GM12878 (cell line): ENCODE data around the gene FSTL1. TPM values are rescaled to one million over a fixed set of nuclear protein-coding genes. Genes with fewer than 3 reads are reported as not detected.

Experiments
- ATAC-seq: fragments of 200-7000 bp; cut with Tn5 transposase; 3 replicates; pipeline ENCODE4 v1.9.1; 2020; ENCODE audit warnings: mild to moderate bottlenecking, moderate library complexity
- BruUV-seq: library from RNA; stranded (reverse); fragments of 400-500 nt; replicated peaks from 2 replicates; lab custom pipeline; 2021; lab: Mats Ljungman, UMichigan
- CTCF ChIA-PET: fragments of 300-600 bp; sonication (Branson Sonifier 250); formaldehyde crosslinking; extraction: SDS; loops from one replicate; lab custom pipeline; 2021; ENCODE audit warnings: inconsistent platforms; lab: Yijun Ruan, JAX
- POLR2A ChIA-PET: fragments of 350-600 bp; formaldehyde crosslinking; extraction: SDS; loops from one replicate; lab custom pipeline; 2021; ENCODE audit warnings: inconsistent platforms; lab: Charles Lee
- RAD21 ChIA-PET: fragments of 300-600 bp; sonication (Branson Sonifier 250); formaldehyde crosslinking; loops from one replicate; lab custom pipeline; 2023; ENCODE audit warnings: antibody characterized with exemption; ENCODE audit not compliant: unreplicated experiment; lab: Charles Lee
- SMC1A ChIA-PET: fragments of 300-600 bp; sonication (Branson Sonifier 250); formaldehyde crosslinking; loops from one replicate; lab custom pipeline; 2023; ENCODE audit not compliant: unreplicated experiment, uncharacterized antibody; lab: Charles Lee
- DNase-seq: peaks from one replicate; pipeline ENCODE4 v3.0.0-alpha.2; 2011; ENCODE audit warnings: low read depth, low spot score
- FAIRE-seq: peaks from 3 replicates; lab custom pipeline; 2011; peaks lifted over from hg19 to GRCh38; lab: Jason Lieb, UNC
- H2AFZ ChIP-seq: 2 replicates; pipeline ENCODE4 v1.6.0; 2011; ENCODE audit warnings: low read depth, low read length, control low read depth; ENCODE audit not compliant: control insufficient read depth
- H3K27ac ChIP-seq: 2 replicates; pipeline ENCODE4 v1.5.1; 2011; ENCODE audit warnings: control low read depth; ENCODE audit not compliant: control insufficient read depth, insufficient read depth
- H3K27me3 ChIP-seq, 2 experiments: replicated peaks in 1 of 2; 2 replicates each; pipeline versions ENCODE4 v1.6.0 to v1.6.1; 2011; ENCODE audit warnings: low read length in 1 of 2; ENCODE audit not compliant: control insufficient read depth in 2 of 2, insufficient read depth in 2 of 2
- H3K36me3 ChIP-seq, 2 experiments: 2 replicates each; pipeline ENCODE4 v1.5.1; 2011; ENCODE audit warnings: low read length in 1 of 2; ENCODE audit not compliant: control insufficient read depth in 2 of 2, insufficient read depth in 2 of 2
- H3K4me1 ChIP-seq: 2 replicates; pipeline ENCODE4 v1.6.1; 2011; ENCODE audit warnings: mild to moderate bottlenecking, low read length, moderate library complexity, mixed read lengths; ENCODE audit not compliant: control insufficient read depth, insufficient read depth
- H3K4me2 ChIP-seq: 2 replicates; pipeline ENCODE4 v1.6.0; 2011; ENCODE audit warnings: control low read depth; ENCODE audit not compliant: control insufficient read depth, insufficient read depth
- H3K4me3 ChIP-seq: fragments of 200-600 bp; sonication (generic); 2 replicates; pipeline ENCODE4 v1.5.1; 2016
- H3K79me2 ChIP-seq: 2 replicates; pipeline ENCODE4 v1.6.0; 2011; ENCODE audit warnings: low read length; ENCODE audit not compliant: control insufficient read depth, insufficient read depth
- H3K9ac ChIP-seq: 2 replicates; pipeline ENCODE4 v1.8.0; 2011; ENCODE audit warnings: low read length, control low read depth, mixed read lengths; ENCODE audit not compliant: control insufficient read depth, insufficient read depth
- H3K9me3 ChIP-seq: replicated peaks from 3 replicates; pipeline ENCODE4 v1.5.1; 2011; ENCODE audit warnings: mild to moderate bottlenecking, low read length; ENCODE audit not compliant: control insufficient read depth, insufficient read depth
- H4K20me1 ChIP-seq: 2 replicates; pipeline ENCODE4 v1.6.0; 2011; ENCODE audit not compliant: control insufficient read depth, insufficient read depth
- ATF3 ChIP-seq: IDR thresholded peaks from 2 replicates; pipeline ENCODE4 v1.6.1; 2011; ENCODE audit warnings: low read depth, mild to moderate bottlenecking, low read length, moderate library complexity, borderline replicate concordance; ENCODE audit errors: extremely low read depth
- ATF7 ChIP-seq: fragments of 450-650 bp; IDR thresholded peaks from 2 replicates; pipeline ENCODE4 v1.6.1; 2016; ENCODE audit warnings: low read depth, mild to moderate bottlenecking
- CBFB ChIP-seq: IDR thresholded peaks from 2 replicates; pipeline ENCODE4 v1.6.1; 2016; ENCODE audit warnings: antibody characterized with exemption, low read depth
- ESRRA ChIP-seq: IDR thresholded peaks from 2 replicates; pipeline ENCODE4 v1.6.1; 2012; ENCODE audit warnings: mild to moderate bottlenecking, low read length, improper control_type of control experiment
- MYB ChIP-seq: fragments of 150-350 bp; IDR thresholded peaks from 2 replicates; pipeline ENCODE4 v1.6.1; 2014; ENCODE audit warnings: mild to moderate bottlenecking, low read depth, low read length, borderline replicate concordance
- NFIC ChIP-seq: IDR thresholded peaks from 2 replicates; pipeline ENCODE4 v1.6.1; 2012; ENCODE audit warnings: low read depth, mild to moderate bottlenecking, inconsistent platforms, low read length, moderate library complexity
- RAD21 ChIP-seq: IDR thresholded peaks from 2 replicates; pipeline ENCODE4 v1.6.1; 2011; ENCODE audit warnings: mild to moderate bottlenecking, low read depth, low read length, moderate library complexity; ENCODE audit not compliant: insufficient read depth
- SUZ12 ChIP-seq: fragments of 200-600 bp; sonication (generic); IDR thresholded peaks from one replicate; pipeline ENCODE4 v1.6.1; 2018; ENCODE audit warnings: antibody characterized with exemption, mild to moderate bottlenecking; ENCODE audit not compliant: unreplicated experiment
- ZSCAN29 ChIP-seq: fragments of 450-650 bp; IDR thresholded peaks from 2 replicates; pipeline ENCODE4 v1.6.1; 2017; ENCODE audit warnings: mild to moderate bottlenecking, moderate library complexity
- WGBS: methylation state at CpG from one replicate; pipeline ENCODE4 v1.1.6; 2016; ENCODE audit warnings: low lambda C conversion rate; ENCODE audit not compliant: insufficient replicate concordance, insufficient coverage; ENCODE audit errors: missing lambda C conversion rate; 5-methylcytosine and 5-hydroxymethylcytosine counted together
- in situ Hi-C: fragments of 300-500 bp; cut with MboI; formaldehyde crosslinking; loops from 9 replicates; pipeline ENCODE4 v1.14.3; 2018; ENCODE audit warnings: mixed read lengths
- intact Hi-C: fragments of 100-400 bp; cut with micrococcal nuclease; formaldehyde crosslinking; loops from one replicate; pipeline ENCODE4 v1.14.2; 2022; ENCODE audit not compliant: unreplicated experiment
- polyA plus RNA-seq, 11 experiments: library from polyadenylated mRNA; depleted of rRNA in 4 of 11; unstranded in 6 of 11; stranded (reverse) in 5 of 11; fragments of >200 nt; fragmentation: Nextera tagmentation in 4 of 11; fragmentation: Illumina TruSeq in 1 of 11; extraction: Ambion mirVana in 4 of 11; extraction: Trizol in 1 of 11; gene quantifications; 1 replicate in 1 of 11; 2 replicates in 10 of 11; pipeline versions ENCODE4 v1.2.1 to v1.2.3, GENCODE V29; 2011 to 2016; ENCODE audit warnings: inconsistent platforms in 2 of 11, missing spikeins in 2 of 11, low read depth in 1 of 11
- total RNA-seq, 4 experiments: library from RNA; depleted of rRNA in 3 of 4; stranded (reverse); fragments of >200 nt in 3 of 4; fragmentation: Illumina TruSeq in 1 of 4; extraction: Trizol in 1 of 4; gene quantifications; 2 replicates each; pipeline versions ENCODE4 v1.2.1 to v1.2.3, GENCODE V29; 2013 to 2021
- TF ChIP-seq, protein P1 (sequence below): fragments of 450-650 bp; IDR thresholded peaks from 2 replicates; pipeline ENCODE4 v1.6.1; 2016; ENCODE audit warnings: mild to moderate bottlenecking, moderate library complexity, borderline replicate concordance

The FSTL1 gene
- total and polyA plus RNA-seq, 10 of the 15 experiments (the other 5 are each of a cell fraction or from before 2014, with no cell fraction given) = 0.06 to 1.7 (median 0.32) TPM; not detected in 4

GRCh38 chr3:120352017-120352416 is 98.8 kb downstream of the FSTL1 start (continued):
- TF ChIP-seq, protein P1, sequence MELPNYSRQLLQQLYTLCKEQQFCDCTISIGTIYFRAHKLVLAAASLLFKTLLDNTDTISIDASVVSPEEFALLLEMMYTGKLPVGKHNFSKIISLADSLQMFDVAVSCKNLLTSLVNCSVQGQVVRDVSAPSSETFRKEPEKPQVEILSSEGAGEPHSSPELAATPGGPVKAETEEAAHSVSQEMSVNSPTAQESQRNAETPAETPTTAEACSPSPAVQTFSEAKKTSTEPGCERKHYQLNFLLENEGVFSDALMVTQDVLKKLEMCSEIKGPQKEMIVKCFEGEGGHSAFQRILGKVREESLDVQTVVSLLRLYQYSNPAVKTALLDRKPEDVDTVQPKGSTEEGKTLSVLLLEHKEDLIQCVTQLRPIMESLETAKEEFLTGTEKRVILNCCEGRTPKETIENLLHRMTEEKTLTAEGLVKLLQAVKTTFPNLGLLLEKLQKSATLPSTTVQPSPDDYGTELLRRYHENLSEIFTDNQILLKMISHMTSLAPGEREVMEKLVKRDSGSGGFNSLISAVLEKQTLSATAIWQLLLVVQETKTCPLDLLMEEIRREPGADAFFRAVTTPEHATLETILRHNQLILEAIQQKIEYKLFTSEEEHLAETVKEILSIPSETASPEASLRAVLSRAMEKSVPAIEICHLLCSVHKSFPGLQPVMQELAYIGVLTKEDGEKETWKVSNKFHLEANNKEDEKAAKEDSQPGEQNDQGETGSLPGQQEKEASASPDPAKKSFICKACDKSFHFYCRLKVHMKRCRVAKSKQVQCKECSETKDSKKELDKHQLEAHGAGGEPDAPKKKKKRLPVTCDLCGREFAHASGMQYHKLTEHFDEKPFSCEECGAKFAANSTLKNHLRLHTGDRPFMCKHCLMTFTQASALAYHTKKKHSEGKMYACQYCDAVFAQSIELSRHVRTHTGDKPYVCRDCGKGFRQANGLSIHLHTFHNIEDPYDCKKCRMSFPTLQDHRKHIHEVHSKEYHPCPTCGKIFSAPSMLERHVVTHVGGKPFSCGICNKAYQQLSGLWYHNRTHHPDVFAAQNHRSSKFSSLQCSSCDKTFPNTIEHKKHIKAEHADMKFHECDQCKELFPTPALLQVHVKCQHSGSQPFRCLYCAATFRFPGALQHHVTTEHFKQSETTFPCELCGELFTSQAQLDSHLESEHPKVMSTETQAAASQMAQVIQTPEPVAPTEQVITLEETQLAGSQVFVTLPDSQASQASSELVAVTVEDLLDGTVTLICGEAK = no peak
- TF ChIP-seq, all 136 proteins: peak for 0

DNA sequence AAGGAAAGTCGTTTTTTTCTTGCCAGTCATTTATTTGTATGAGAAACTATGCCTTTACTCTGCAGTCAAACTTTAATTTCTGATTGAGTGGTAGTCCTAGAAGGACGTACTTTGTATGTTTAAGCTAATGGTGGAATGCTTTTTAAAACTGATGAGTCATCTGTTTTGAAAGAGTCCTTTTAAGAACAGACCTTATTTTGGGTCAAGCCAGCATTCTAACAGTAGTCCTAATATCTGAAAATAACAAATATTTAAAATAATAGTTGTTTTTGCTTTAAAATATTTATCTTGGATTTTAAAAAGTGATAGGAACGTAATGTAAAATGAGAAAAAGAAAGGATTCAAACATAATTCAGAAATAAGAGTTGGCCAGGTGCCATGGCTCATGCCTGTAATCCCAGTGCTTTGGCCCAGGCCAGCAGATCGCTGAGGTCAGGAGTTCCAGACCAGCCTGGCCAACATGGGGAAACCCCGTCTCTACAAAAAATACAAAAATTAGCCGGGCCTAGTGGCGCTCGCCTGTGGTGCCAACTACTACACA is 100.3 kb downstream of the FSTL1 start:
- SMC1A ChIA-PET = interaction anchor here (1.1 to 3.4 kb wide), 5 partner anchors 14 to 502 kb away, joined by 3 to 26 read pairs (median 8); no protein-coding TSS in a partner anchor
- H3K4me1 ChIP-seq = peaks cover 4% of the 10 kb centered on the region; the same call in 1 of the 2 replicates
- POLR2A ChIA-PET = interaction anchor here (0.7 to 3.4 kb wide), 4 partner anchors 67 to 363 kb away, joined by 3 to 15 read pairs (median 4); partner anchors contain the start of gene NDUFB4
- no peak for DNase-seq
- CTCF ChIA-PET = interaction anchor here (0.6 to 8.6 kb wide), 6 partner anchors 66 to 668 kb away, joined by 3 to 52 read pairs (median 4); no protein-coding TSS in a partner anchor
- intact Hi-C loops = no loop called here
- ATAC-seq = peak; percentile 3; the same call in 1 of the 3 replicates
- peak overlapping the region; percentile 91 for H3K4me2 ChIP-seq
- 26% methylated on average over 8 of the region's 8 CpGs for WGBS
- H3K27ac ChIP-seq = no peak overlapping the region
- H3K36me3 ChIP-seq = 0 out of 4 replicates have a peak, but pooled peaks cover 0 to 4% of the 10 kb centered on the region in 2 experiments
- peak overlapping the region; percentile 52; the same call in 1 of the 2 replicates for H2AFZ ChIP-seq
- RAD21 ChIA-PET = interaction anchor here (2.7 to 2.9 kb wide), 2 partner anchors 65 to 67 kb away, joined by 9 to 17 read pairs; no protein-coding TSS in a partner anchor
- peaks cover 40% of the 10 kb centered on the region for H3K79me2 ChIP-seq
- FAIRE-seq = no peak
- in situ Hi-C loops = no loop called here
- no peak overlapping the region; the same call in 1 of the 2 replicates for H3K9ac ChIP-seq
- no peak for TF ChIP-seq ZSCAN29
- no peak for TF ChIP-seq ATF7
- TF ChIP-seq ESRRA = no peak
- no peak for TF ChIP-seq ATF3
- no peak for TF ChIP-seq MYB
- no peak for TF ChIP-seq NFIC
- TF ChIP-seq CBFB = no peak
- no peak for TF ChIP-seq RAD21
- no peak for TF ChIP-seq SUZ12
- no TSS peak for BruUV-seq
- H4K20me1 ChIP-seq = no peaks in the 10 kb centered on the region
- no peaks in the 10 kb centered on the region for H3K27me3 ChIP-seq
- no peaks in the 10 kb centered on the region for H3K9me3 ChIP-seq
- H3K4me3 ChIP-seq = 0 out of 2 replicates have a peak overlapping the region, but pooled peaks have one; percentile 95
